Thyroid gland (tissue), 4 donors: ENCODE data around the gene UBAC1. TPM values are rescaled to one million over a fixed set of nuclear protein-coding genes. Genes with fewer than 3 reads are reported as not detected.

Experiments used
- DNase-seq, 2 donors: peaks; one replicate each; pipeline ENCODE4 v3.0.0-alpha.2; 2019
- H3K27ac ChIP-seq, 3 donors: fragments of 200-600 bp; sonication (generic); 1 replicate in 2 of 3; 2 replicates in 1 of 3; pipeline ENCODE4 v1.5.1; 2016 to 2019; ENCODE audit warnings: mild to moderate bottlenecking in 1 of 3, moderate library complexity in 1 of 3
- H3K27me3 ChIP-seq: fragments of 200-600 bp; sonication (generic); one replicate; pipeline ENCODE4 v1.5.1; 2019
- H3K36me3 ChIP-seq, 2 donors: fragments of 200-600 bp; sonication (generic); one replicate each; pipeline ENCODE4 v1.5.1; 2016 to 2019
- H3K4me1 ChIP-seq, 2 donors: fragments of 200-600 bp; sonication (generic); one replicate each; pipeline ENCODE4 v1.5.1; 2017 to 2019
- H3K4me3 ChIP-seq, 3 donors: fragments of 200-600 bp; sonication (generic); replicated peaks in 1 of 3; 1 replicate in 2 of 3; 2 replicates in 1 of 3; pipeline ENCODE4 v1.5.1; 2016; ENCODE audit warnings: mild to moderate bottlenecking in 1 of 3
- H3K9me3 ChIP-seq: fragments of 200-600 bp; sonication (generic); one replicate; pipeline ENCODE4 v1.5.1; 2017
- CTCF ChIP-seq, 6 experiments: fragments of 200-600 bp in 3 of 6; fragments of 450-650 bp in 3 of 6; sonication (generic) in 3 of 6; IDR thresholded peaks; one replicate each; pipeline ENCODE4 v1.5.1; 2016 to 2019; ENCODE audit warnings: antibody characterized with exemption in 6 of 6, mild to moderate bottlenecking in 2 of 6, inconsistent platforms in 1 of 6, moderate library complexity in 1 of 6
- POLR2A ChIP-seq, 2 donors: fragments of 450-650 bp; IDR thresholded peaks; one replicate each; pipeline ENCODE4 v1.6.1; 2017; ENCODE audit warnings: antibody characterized with exemption in 2 of 2, mild to moderate bottlenecking in 2 of 2, moderate library complexity in 1 of 2
- WGBS, 2 donors: methylation state at CpG; one replicate each; pipeline ENCODE4 v1.1.5; 2017; 5-methylcytosine and 5-hydroxymethylcytosine counted together
- intact Hi-C: fragments of 100-400 bp; cut with DNase I; formaldehyde crosslinking; loops from one replicate; pipeline ENCODE4 v1.15.1; 2023
- total RNA-seq, 4 donors: library from RNA; depleted of rRNA; stranded (reverse); fragments of >200 nt; gene quantifications; one replicate each; pipeline ENCODE4 v1.2.3, GENCODE V29; 2016

Gene UBAC1
- total RNA-seq, 4 donors from 2014 or later = 37.9 to 56.2 (median 44.2) TPM

GRCh38 chr9:135885100-135885853 is 75.9 kb downstream of the UBAC1 start:
- H3K4me1 ChIP-seq = peaks cover 5 to 11% of the 10 kb centered on the region in 2 donors
- intact Hi-C loops = no loop called here

GRCh38 chr9:135884328-135885035 is 76.7 kb downstream of the UBAC1 start:
- H3K27me3 ChIP-seq = no peaks in the 10 kb centered on the region
- TF ChIP-seq CTCF (IDR thresholded peaks at IDR 0.05) (no peak), POLR2A (IDR thresholded peaks at IDR 0.05) (no peak)
- H3K27ac ChIP-seq = no peak overlapping the region
- H3K4me3 ChIP-seq = no peak overlapping the region
- intact Hi-C loops = no loop called here
- DNase-seq = no peak
- H3K9me3 ChIP-seq = no peaks in the 10 kb centered on the region
- H3K4me1 ChIP-seq = peaks cover 5 to 11% of the 10 kb centered on the region in 2 donors
- 82 to 85% methylated on average over 16 of the region's 16 CpGs for WGBS, 2 donors
- no peaks in the 10 kb centered on the region for H3K36me3 ChIP-seq

More at GRCh38 chr9:135885100-135885853, 75.9 kb downstream of the UBAC1 start:
- TF ChIP-seq CTCF (IDR thresholded peaks at IDR 0.05) = no peak
- TF ChIP-seq POLR2A (IDR thresholded peaks at IDR 0.05) = no peak
- Histone ChIP-seq H3K27ac (no peak overlapping the region), H3K4me3 (no peak overlapping the region), H3K27me3 (no peaks in the 10 kb centered on the region), H3K9me3 (no peaks in the 10 kb centered on the region), H3K36me3 (no peaks in the 10 kb centered on the region)
- DNase-seq = no peak
- WGBS, 2 donors = 76 to 77% methylated on average over 7 of the region's 7 CpGs

GRCh38 chr9:135883410-135884089 is 77.6 kb downstream of the UBAC1 start:
- intact Hi-C loops = no loop called here
- no peak for TF ChIP-seq CTCF (IDR thresholded peaks at IDR 0.05)
- no peak for TF ChIP-seq POLR2A (IDR thresholded peaks at IDR 0.05)
- DNase-seq = no peak
- WGBS, 2 donors = 89 to 96% methylated on average over 15 of the region's 15 CpGs
- Histone ChIP-seq H3K36me3 (no peaks in the 10 kb centered on the region), H3K4me3 (no peak overlapping the region), H3K9me3 (no peaks in the 10 kb centered on the region), H3K27me3 (no peaks in the 10 kb centered on the region), H3K27ac (no peak overlapping the region), H3K4me1 (peaks cover 5 to 11% of the 10 kb centered on the region in 2 donors)

Other genes starting within 250 kb of the UBAC1 start
- gene CAMSAP1, start 53.8 kb downstream of the UBAC1 start, total RNA-seq = 10 to 100 TPM; 11.8 to 23.4 (median 19.9) TPM
- 10 to 100 TPM; 18.4 to 33.6 (median 22.4) TPM for gene NACC2, start 133.9 kb upstream of the UBAC1 start, total RNA-seq
- gene TMEM250, start 157.5 kb upstream of the UBAC1 start, total RNA-seq = 10 to 100 TPM; 23.5 to 35.3 (median 25.6) TPM
- not detected for gene LHX3, start 243.8 kb upstream of the UBAC1 start, total RNA-seq